Gastroesophageal sphincter (tissue), 4 donors: ENCODE results near the gene PXDN. TPM values are rescaled to one million over a fixed set of nuclear protein-coding genes. Genes with fewer than 3 reads are reported as not detected.
A peak's percentile ranks its signal among the peaks of the same experiment; 100 is the strongest.

ENCODE experiments used
- ATAC-seq: fragments of 150-250 bp; one replicate; pipeline ENCODE4 v1.9.1; 2016; ENCODE audit warnings: mild to moderate bottlenecking, moderate library complexity
- H3K27ac ChIP-seq, 4 donors: fragments of 200-600 bp; sonication (generic) in 3 of 4; 1 replicate in 3 of 4; 2 replicates in 1 of 4; pipeline ENCODE4 v1.5.1; 2016 to 2019
- H3K27me3 ChIP-seq: fragments of 200-600 bp; sonication (generic); one replicate; pipeline ENCODE4 v1.5.1; 2019
- H3K36me3 ChIP-seq, 2 donors: fragments of 200-600 bp; sonication (generic); one replicate each; pipeline ENCODE4 v1.5.1; 2019; ENCODE audit warnings: control low read depth in 1 of 2
- H3K4me1 ChIP-seq, 3 donors: fragments of 200-600 bp; sonication (generic); 1 replicate in 2 of 3; 2 replicates in 1 of 3; pipeline ENCODE4 v1.5.1; 2016 to 2019; ENCODE audit warnings: control low read depth in 2 of 3
- H3K4me3 ChIP-seq, 2 donors: fragments of 200-600 bp; sonication (generic); one replicate each; pipeline ENCODE4 v1.5.1; 2019; ENCODE audit warnings: mild to moderate bottlenecking in 1 of 2, moderate library complexity in 1 of 2
- H3K9me3 ChIP-seq, 3 donors: fragments of 200-600 bp; sonication (generic); one replicate each; pipeline ENCODE4 v1.5.1; 2017 to 2019; ENCODE audit warnings: control low read depth in 2 of 3
- CTCF ChIP-seq, 4 experiments: fragments of 200-600 bp in 2 of 4; fragments of 450-650 bp in 2 of 4; sonication (generic) in 1 of 4; IDR thresholded peaks; one replicate each; pipeline ENCODE4 v1.5.1; 2017 to 2019; ENCODE audit warnings: antibody characterized with exemption in 4 of 4, mild to moderate bottlenecking in 2 of 4, moderate library complexity in 2 of 4
- EP300 ChIP-seq: sonication (generic); formaldehyde crosslinking; IDR thresholded peaks from one replicate; pipeline ENCODE4 v1.6.1; 2017; ENCODE audit warnings: antibody characterized with exemption, mild to moderate bottlenecking
- POLR2A ChIP-seq, 2 donors: fragments of 450-650 bp; IDR thresholded peaks; one replicate each; pipeline ENCODE4 v1.6.1; 2017; ENCODE audit warnings: antibody characterized with exemption in 2 of 2, mild to moderate bottlenecking in 2 of 2, moderate library complexity in 1 of 2
- POLR2AphosphoS5 ChIP-seq: sonication (generic); formaldehyde crosslinking; IDR thresholded peaks from one replicate; pipeline ENCODE4 v1.6.1; 2017; ENCODE audit warnings: antibody characterized with exemption
- WGBS, 2 donors: methylation state at CpG; one replicate each; pipeline ENCODE4 v1.1.5; 2018; ENCODE audit warnings: low coverage in 1 of 2; 5-methylcytosine and 5-hydroxymethylcytosine counted together
- total RNA-seq, 4 donors: library from RNA; depleted of rRNA; stranded (reverse); fragments of >200 nt; gene quantifications; one replicate each; pipeline ENCODE4 v1.1.0, GENCODE V29; 2016

The PXDN gene
- total RNA-seq, 4 donors from 2014 or later: 19.9 to 95.9 (median 60.9) TPM

DNA sequence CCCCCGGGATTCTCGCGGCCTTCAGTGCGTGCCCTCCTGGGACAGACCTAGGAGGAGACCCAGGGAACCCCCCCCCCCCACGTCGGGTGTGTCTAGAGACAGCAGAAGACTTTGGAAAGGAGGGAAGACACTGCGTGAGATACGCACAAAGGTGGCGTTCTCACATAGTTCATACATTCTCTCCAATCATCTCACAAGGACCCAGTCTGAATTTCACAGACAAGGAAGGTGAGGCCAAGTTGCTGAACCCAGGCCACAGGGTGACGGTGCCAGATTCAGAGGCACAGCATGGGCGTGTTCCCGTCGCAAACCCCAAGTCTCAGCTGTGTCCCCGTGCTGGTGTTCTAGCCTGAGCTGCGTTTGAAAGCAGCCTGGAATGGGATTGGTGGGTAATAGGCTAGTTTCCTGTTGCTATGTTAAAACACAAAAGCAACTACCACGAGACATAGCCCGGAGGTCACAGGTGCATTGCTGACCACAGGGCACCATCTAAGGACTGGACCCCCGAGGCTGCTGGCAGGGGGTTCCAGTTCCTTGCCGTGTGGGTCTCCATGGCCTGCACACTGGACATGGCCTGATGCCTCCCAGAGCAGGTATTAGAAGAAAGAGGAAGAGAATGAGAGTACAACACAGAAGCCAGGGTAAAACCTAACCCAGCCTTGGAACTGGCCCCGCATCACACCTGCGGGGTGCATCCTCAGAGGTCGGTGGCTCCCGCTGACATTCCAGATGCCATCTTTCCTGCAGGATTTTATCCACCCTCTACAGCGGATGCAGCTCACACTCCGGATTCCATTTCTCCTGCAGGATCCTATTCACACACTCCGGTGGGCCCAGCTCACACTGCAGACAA is 1.1 kb upstream of the PXDN start:
- H3K4me3 ChIP-seq: peak overlapping the region; percentile 49 to 91
- H3K4me1 ChIP-seq: peaks cover 0 to 44% (median 10%) of the 10 kb centered on the region in 3 donors
- H3K36me3 ChIP-seq: no peaks in the 10 kb centered on the region
- H3K9me3 ChIP-seq: no peaks in the 10 kb centered on the region
- ATAC-seq: no peak
- peaks cover 12% of the 10 kb centered on the region for H3K27me3 ChIP-seq
- no peak for TF ChIP-seq EP300
- peak in 1 of 4 experiments; percentile 6 for TF ChIP-seq CTCF (IDR thresholded peaks at IDR 0.05)
- WGBS, 2 donors: 90 to 100% methylated on average over 2 to 4 of the region's 26 CpGs
- peak overlapping the region in 3 of 4 donors; percentile 98 to 100 (median 99) for H3K27ac ChIP-seq

- H3K36me3 ChIP-seq: no peaks in the 10 kb centered on the region
- no CpG with 5 or more reads among the region's 33 CpGs for WGBS, 2 donors
- no peak for TF ChIP-seq EP300
- no peak for TF ChIP-seq CTCF (IDR thresholded peaks at IDR 0.05)
- TF ChIP-seq POLR2A (IDR thresholded peaks at IDR 0.05): no peak
- TF ChIP-seq POLR2AphosphoS5: no peak
- H3K4me3 ChIP-seq: peak overlapping the region; percentile 49 to 91
- peaks cover 11% of the 10 kb centered on the region for H3K27me3 ChIP-seq
- peak; percentile 16 for ATAC-seq
- H3K27ac ChIP-seq: peak overlapping the region; percentile 85 to 100 (median 98)
- no peaks in the 10 kb centered on the region for H3K9me3 ChIP-seq
- peaks cover 0 to 57% (median 16%) of the 10 kb centered on the region in 3 donors for H3K4me1 ChIP-seq
Measured at GRCh38 chr2:1744151-1744445, 217 bp downstream of the PXDN start.

DNA sequence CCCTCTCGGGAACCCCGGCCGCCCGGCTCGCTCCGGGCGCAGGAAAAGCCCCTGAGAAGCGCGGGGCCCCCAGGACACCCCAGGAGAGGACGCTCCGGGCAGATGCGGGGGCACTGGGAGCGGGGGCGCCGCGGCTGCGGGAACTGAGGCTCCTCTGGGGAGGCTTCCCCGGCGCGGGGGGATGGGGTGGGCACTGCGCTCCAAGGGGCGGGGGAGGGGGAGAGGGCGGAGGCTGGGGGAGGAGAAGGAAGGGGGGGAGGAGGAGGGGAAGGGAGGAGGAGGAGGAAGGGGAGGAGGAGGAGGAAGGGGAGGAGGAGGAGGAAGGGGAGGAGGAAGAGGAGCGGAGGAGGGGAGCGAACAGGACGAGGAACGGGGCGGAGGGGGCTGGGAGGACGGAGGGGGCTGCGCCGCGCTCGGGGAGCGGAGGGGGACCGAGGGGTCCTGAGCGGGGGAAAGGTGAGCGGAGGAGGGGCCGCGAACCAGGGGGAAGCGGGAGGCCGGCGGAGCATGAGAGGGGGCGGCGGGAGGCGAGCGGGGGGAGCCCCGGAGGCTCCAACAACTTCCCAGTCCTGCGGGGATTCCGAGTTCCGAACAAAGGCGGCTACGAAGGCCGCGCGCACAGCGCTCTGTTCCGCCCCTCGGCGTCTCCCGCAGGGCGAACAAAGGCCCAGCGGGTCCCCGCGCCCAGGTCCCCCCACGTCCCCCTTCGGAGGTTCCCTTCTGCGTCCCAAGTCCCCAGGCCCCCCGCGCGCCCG is 742 bp downstream of the PXDN start:
- peaks cover 0 to 62% (median 19%) of the 10 kb centered on the region in 3 donors for H3K4me1 ChIP-seq

DNA sequence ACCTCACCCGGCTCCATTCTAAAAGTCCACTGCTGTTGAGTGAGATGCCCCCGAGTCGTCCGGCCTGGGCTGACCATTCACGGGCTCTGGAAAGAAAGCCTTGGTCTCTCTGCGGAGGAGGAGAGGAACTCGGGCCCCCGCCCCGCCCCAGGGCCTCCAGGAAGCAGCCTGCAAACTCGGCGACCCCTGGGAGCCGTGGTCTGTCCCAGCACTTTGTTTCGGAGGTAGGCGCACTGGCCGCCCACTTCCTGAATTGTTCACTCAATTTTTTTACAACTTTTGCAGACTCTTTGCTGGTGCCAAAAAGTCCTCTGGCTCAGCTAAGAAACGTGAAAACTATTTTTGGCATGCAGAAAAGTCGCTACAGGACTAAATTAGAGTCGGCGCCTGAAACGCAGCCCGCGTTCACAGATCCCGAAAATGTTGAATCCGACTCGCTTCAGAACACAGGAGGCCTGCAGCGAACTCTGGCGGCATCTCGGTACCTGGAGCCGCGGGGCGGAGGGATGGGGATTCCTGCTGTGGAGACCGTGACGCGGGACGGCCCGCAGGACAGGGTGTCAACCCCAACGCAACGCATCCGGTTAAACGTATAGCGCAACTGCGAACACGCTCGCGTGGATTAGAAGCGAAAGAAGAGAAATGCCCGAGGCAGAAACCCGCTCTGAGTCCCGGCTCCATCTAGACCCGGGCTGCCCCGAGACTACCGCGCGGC is 1.5 kb downstream of the PXDN start:
- Histone ChIP-seq H3K4me3 (peak overlapping the region; percentile 49 to 91), H3K36me3 (no peaks in the 10 kb centered on the region), H3K27me3 (peaks cover 7% of the 10 kb centered on the region), H3K4me1 (peaks cover 0 to 66% (median 19%) of the 10 kb centered on the region in 3 donors), H3K9me3 (no peaks in the 10 kb centered on the region), H3K27ac (peak overlapping the region; percentile 85 to 100 (median 98))
- TF ChIP-seq EP300 (no peak), CTCF (IDR thresholded peaks at IDR 0.05) (peak in 3 of 4 experiments; percentile 33 to 84 (median 66)), POLR2A (IDR thresholded peaks at IDR 0.05) (peak in 1 of 2 donors; percentile 23), POLR2AphosphoS5 (peak; percentile 76)
- peak; percentile 82 for ATAC-seq
- WGBS, 2 donors: 1% methylated on average over 15 to 21 of the region's 54 CpGs

More for the DNA sequence above, 742 bp downstream of the PXDN start:
- no CpG with 5 or more reads among the region's 71 CpGs for WGBS, 2 donors
- Histone ChIP-seq H3K9me3 (no peaks in the 10 kb centered on the region), H3K27me3 (peaks cover 7% of the 10 kb centered on the region), H3K27ac (peak overlapping the region; percentile 85 to 100 (median 98)), H3K36me3 (no peaks in the 10 kb centered on the region), H3K4me3 (peak overlapping the region; percentile 49 to 91)
- ATAC-seq: peak; percentile 30
- TF ChIP-seq POLR2A (IDR thresholded peaks at IDR 0.05) (peak; percentile 2 to 12), CTCF (IDR thresholded peaks at IDR 0.05) (no peak), POLR2AphosphoS5 (no peak)
